GM21447 (cell line): ENCODE data around the gene SH2D4B.

Source experiments
- ATAC-seq: cut with Tn5 transposase; IDR thresholded peaks from one replicate; pipeline ENCODE4 v1.9.1; 2021; ENCODE audit not compliant: unreplicated experiment

The SH2D4B gene

GRCh38 chr10:80622153-80622552 lies 84.5 kb downstream of the SH2D4B start:
- no peak for ATAC-seq

- ATAC-seq, result no peak
Observed at GRCh38 chr10:80630324-80630723, 92.6 kb downstream of the SH2D4B start.

DNA sequence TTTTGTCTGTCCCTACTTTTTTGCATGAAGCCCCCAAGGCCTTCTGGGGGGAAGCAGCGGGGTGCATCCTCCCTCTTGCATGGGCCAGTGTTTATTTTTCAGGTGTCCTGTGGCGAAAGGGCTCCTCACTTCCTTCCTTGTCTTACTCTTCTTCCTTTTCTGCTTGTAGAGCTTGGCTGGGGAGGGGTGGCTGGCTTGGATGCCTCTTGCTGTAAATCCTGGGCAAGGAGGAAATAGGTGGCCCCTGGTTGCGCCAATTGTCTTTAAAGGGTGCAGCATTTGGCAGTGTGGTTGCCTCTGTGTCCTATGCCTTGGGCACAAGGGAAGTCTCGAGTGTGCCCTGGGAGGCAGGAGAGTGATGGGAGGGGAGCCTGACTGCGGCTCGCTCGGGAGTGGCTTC lies 95.0 kb downstream of the SH2D4B start:
- no peak for ATAC-seq

- no peak for ATAC-seq
Observed at GRCh38 chr10:80633383-80633860, 95.7 kb downstream of the SH2D4B start.

DNA sequence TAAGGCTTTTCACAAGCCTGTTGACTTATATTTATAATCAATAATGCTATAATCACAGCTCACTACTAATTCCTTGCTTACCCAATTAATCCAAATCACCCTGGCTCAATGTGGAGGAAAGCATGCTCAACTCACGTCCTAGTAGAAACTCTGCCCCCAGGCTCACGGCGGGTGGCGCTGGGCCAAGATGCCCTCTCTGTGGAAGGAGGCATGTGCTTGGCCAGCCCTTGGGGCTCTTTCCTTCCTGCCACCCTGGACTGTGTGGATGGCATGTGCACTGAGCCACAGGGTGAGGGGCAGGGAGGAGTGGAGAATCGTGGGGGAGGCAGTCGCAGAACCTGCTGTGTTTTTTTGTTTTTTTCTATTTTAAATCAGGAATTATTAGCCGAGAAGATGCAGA lies 96.2 kb downstream of the SH2D4B start:
- ATAC-seq, result no peak

DNA sequence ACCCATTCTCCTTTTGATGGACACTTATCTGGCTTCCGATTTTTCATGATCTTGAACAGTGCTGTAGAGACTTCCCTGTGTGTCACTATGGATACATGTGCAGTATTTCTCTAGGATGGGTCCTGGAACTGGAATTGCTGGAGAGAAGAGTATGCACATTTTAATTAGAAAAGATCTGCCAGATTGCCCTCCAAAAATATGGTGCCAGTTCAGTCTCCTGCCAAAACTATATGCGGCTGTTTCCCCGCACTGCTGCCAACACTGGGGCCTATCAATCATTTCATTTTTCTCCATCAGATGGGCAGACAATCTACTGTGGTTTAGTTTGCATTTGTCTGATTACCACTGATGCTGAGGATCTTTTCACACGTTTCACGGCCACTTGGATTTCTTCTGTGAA lies 105.0 kb downstream of the SH2D4B start:
- no peak for ATAC-seq

DNA sequence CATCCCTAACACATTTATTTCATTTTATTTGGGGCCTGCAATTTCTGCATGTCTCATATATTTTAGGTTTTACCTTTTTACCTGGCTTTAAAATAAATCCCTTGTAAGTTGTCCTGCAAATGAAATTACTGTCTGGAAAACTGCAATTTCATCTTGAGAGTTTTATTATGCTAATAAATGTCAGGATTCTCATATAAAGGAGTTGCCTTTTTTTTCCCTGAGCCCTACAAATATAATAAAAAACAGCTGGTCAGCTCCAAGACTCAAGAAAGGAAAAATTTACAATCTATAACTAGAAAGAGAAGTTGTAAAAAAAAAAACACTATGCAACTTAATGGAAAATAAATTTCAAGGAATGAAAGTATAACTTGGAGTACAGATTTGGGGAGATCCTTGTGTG lies 108.7 kb downstream of the SH2D4B start:
- ATAC-seq, result no peak

- ATAC-seq, result no peak
Observed at GRCh38 chr10:80647173-80647833, 109.6 kb downstream of the SH2D4B start.

- ATAC-seq, result no peak
Observed at GRCh38 chr10:80648106-80648505, 110.4 kb downstream of the SH2D4B start.

DNA sequence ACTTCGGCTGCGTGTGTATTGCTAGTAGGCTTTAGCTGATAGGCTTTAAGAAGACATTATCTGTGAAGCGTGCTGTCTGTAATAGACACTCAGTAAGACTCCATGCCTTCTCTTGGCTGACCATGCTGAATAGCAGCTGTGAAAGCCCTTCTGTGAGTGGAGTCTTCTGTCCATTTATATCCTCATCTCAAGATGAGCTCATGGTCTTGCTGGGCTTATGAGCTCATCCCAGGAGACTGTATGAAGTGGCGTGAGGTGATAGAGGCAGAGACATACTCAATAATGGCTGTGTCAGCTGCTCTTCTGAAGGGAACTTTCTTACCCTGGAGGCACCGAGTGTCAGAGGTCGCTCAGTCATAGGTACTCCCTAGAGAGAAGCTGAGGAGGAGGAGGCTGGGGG lies 111.5 kb downstream of the SH2D4B start:
- no peak for ATAC-seq

- ATAC-seq, result no peak
Observed at GRCh38 chr10:80655898-80656297, 118.2 kb downstream of the SH2D4B start.

DNA sequence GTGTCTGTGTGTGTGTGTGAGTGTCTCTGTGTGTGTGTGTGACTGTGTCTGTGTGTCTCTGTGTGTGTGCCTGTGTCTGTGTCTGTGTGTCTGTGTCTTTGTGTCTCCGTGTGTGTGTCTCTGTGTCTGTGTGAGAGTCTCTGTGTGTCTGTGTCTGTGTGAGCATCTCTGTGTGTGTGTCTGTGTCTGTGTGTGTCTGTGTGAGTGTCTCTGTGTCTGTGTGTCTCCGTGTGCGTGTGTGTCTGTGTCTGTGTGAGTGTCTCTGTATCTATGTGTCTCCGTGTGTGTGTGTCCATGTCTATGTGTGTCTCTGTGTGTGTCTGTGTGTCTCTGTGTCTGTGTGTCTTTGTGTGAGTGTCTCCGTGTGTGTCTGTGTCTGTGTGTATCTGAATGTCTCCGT lies 120.4 kb downstream of the SH2D4B start:
- no peak for ATAC-seq

DNA sequence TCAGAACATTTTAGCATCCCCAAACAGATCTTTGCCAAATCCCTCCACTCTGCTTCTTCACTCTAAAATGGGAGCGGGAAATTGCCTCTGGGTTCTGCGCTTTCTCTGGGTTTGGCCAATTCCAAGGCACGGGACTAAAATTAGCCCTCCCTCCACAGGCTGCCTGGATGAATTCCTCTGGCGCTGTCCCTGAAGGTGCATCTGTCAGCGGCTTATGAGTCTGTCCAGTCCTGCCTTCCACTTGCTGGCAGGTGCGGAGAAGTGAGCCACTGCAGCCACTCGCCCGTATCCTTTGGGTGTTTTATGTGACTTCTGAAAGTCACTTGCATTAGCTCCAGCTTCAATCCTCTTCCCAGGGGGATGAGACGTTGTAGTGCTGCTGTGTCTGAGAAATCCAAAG lies 121.6 kb downstream of the SH2D4B start:
- no peak for ATAC-seq

- no peak for ATAC-seq
Observed at GRCh38 chr10:80660266-80660665, 122.6 kb downstream of the SH2D4B start.

DNA sequence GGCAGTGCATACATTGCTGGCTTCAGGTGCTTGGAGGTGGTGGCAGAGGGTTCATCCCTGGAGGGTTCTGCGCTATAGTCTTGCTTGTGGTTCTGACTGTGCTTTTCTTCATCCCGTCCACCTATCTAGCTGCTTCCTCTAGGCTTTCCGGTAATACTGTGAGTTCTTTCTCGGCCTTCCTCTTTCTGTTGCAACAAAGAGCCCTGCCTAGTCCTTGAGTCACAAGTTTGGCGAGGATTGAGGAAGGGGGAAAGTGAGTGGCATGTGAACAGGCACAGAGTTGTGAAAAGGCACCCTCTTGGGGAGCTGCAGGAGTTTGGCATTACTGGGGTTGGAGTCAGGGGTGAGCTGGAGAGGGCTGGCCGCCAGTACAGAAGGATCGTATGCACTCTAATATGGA lies 123.0 kb downstream of the SH2D4B start:
- no peak for ATAC-seq

- no peak for ATAC-seq
Observed at GRCh38 chr10:80661526-80661925, 123.8 kb downstream of the SH2D4B start.

DNA sequence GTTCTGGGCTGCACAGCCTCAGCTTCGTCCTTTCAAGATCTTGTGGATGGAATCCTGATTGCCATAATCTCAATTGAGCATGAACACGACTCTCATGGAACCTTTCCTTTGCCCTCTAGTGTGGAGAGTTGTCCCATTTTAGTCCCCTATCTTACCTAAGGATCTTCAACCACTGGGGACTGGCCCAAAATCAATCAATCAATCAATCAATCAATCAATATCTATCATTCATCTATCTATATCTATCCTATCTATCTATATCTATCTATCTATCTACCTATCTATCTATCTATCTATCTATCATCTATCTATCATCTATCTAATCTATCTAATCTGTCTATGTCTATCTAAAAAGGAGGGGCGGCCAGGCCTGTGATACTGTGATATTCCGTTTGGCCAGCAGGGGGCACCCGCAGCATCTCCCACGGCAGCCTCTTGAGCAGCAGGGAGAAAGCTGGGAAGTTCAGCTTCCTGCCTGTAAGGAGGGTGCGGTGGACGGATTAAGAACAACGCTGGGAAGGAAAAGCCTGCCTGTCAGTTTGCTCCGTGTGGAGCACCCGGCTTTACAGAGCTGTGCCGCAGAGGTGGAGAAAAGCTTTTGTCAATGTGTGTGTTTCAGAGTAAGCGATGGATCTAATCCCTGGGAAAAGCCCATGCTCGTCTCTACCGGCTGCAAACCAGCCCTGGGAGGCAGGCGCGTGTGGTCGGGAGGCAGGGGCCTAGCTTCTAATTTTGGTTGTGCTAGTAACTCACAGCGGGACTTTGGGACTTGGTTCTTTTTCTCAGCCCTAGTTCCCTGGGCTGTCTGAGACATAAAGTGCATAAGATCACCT lies 124.9 kb downstream of the SH2D4B start:
- ATAC-seq, result peak; percentile 76

- ATAC-seq, result no peak
Observed at GRCh38 chr10:80664071-80664680, 126.5 kb downstream of the SH2D4B start.

DNA sequence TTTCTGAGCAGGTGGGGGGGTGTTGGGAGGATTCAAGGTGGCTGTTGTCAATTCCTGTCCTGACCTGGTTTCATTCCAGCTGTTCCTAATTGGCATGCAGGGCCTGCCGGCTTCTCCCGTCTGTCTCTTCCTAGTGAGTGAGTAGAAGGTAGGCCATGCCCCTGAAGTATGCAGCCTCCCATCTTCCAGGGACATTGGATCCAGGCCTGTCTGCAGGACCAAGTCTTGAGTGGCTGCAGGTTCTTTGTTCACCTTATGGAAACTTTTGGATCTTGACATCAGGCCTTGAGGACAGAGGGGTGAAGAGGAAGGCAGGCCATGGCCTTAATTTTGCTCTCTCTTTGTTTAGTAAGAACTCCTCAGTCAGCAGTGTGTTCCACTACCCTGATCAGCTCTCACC lies 131.8 kb downstream of the SH2D4B start:
- ATAC-seq, result no peak

- ATAC-seq, result no peak
Observed at GRCh38 chr10:80670774-80671173, 133.1 kb downstream of the SH2D4B start.

DNA sequence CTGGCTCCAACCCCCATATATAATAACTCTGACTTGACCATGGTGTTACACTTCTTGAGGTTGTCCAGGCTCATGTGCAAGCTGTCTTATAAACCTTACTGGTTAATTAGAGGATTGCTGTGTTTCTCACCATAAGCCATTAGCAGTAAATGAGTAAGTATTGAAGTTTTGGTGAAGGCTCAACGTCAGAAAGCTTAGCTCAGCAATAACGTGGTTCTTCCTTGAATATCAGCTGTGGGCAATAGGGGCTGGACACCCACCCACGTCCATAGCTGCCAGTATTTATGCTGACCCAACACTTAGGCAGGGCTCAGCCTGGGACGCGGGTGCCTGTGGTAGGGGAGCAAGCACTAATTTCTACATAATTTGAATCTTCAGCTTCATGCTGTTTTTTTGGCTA lies 134.1 kb downstream of the SH2D4B start:
- ATAC-seq, result no peak

GRCh38 chr10:80672613-80673012 lies 134.9 kb downstream of the SH2D4B start:
- no peak for ATAC-seq
